BE2C (cell line): ENCODE data around the gene TMEM248.
A peak's percentile ranks its signal among the peaks of the same experiment; 100 is the strongest.

ENCODE experiments used
- DNase-seq: peaks from one replicate; pipeline ENCODE4 v3.0.0-alpha.2; 2020
- H3K27me3 ChIP-seq: fragments of 250-450 bp; sonication (Bioruptor Pico); 2 replicates; pipeline ENCODE4 v1.5.1; 2020; ENCODE audit warnings: mild to moderate bottlenecking
- H3K36me3 ChIP-seq: fragments of 250-450 bp; sonication (Bioruptor Pico); 2 replicates; pipeline ENCODE4 v1.5.1; 2020; ENCODE audit warnings: mild to moderate bottlenecking
- H3K4me1 ChIP-seq: fragments of 250-450 bp; sonication (Bioruptor Pico); 2 replicates; pipeline ENCODE4 v1.5.1; 2020
- H3K4me3 ChIP-seq: 2 replicates; pipeline ENCODE4 v1.5.1; 2011; ENCODE audit warnings: low read depth, low read length
- H3K9me3 ChIP-seq: fragments of 250-450 bp; sonication (Bioruptor Pico); 2 replicates; pipeline ENCODE4 v1.5.1; 2020
- CTCF ChIP-seq: IDR thresholded peaks from 2 replicates; pipeline ENCODE4 v1.5.1; 2012; ENCODE audit warnings: mild to moderate bottlenecking, low read depth, low read length

The TMEM248 gene

GRCh38 chr7:66946545-66946944, 25.5 kb downstream of the TMEM248 start:
- Histone ChIP-seq H3K4me3 (no peak overlapping the region), H3K9me3 (no peaks in the 10 kb centered on the region), H3K4me1 (no peaks in the 10 kb centered on the region), H3K36me3 (peaks cover 59% of the 10 kb centered on the region), H3K27me3 (no peaks in the 10 kb centered on the region)
- no peak for DNase-seq
- TF ChIP-seq CTCF = no peak

DNA sequence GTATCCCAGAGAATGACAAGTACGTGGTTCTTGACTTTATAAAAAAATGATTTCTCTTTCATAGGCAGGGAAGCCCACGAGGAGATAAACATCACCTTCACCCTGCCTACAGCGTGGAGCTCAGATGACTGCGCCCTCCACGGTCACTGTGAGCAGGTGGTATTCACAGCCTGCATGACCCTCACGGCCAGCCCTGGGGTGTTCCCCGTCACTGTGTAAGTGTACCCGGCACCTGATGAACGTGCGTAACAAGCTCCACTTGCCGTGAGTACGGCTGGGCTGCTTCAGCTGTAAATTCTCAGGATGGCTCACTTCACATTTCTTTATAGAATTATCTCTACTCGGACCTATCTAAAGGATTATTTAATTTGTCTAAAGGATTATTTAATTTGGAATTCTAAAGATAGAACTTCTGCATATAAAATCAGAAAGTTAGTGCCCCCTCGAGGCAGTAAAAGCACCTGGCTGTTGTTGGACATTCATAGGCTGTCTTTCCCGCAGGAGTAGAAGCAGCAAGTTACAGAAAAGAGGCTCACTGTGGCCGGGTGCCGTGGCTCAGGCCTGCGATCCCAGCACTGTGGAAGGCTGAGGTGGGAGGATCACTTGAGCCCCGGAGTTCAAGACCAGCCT, 27.6 kb downstream of the TMEM248 start:
- DNase-seq = no peak
- TF ChIP-seq CTCF = peak; percentile 39; the same call in 1 of the 2 replicates
- Histone ChIP-seq H3K4me3 (no peak overlapping the region), H3K27me3 (no peaks in the 10 kb centered on the region), H3K36me3 (peaks cover 67% of the 10 kb centered on the region), H3K4me1 (no peaks in the 10 kb centered on the region), H3K9me3 (no peaks in the 10 kb centered on the region)

- Histone ChIP-seq H3K27me3 (no peaks in the 10 kb centered on the region), H3K36me3 (peaks cover 64% of the 10 kb centered on the region), H3K4me3 (no peak overlapping the region), H3K4me1 (no peaks in the 10 kb centered on the region), H3K9me3 (no peaks in the 10 kb centered on the region)
- TF ChIP-seq CTCF = no peak
- DNase-seq = no peak
Observed at GRCh38 chr7:66950311-66950710, 29.3 kb downstream of the TMEM248 start.

GRCh38 chr7:66950763-66951162, 29.7 kb downstream of the TMEM248 start:
- no peak for DNase-seq
- Histone ChIP-seq H3K4me3 (no peak overlapping the region), H3K4me1 (no peaks in the 10 kb centered on the region), H3K27me3 (no peaks in the 10 kb centered on the region), H3K36me3 (peaks cover 65% of the 10 kb centered on the region), H3K9me3 (no peaks in the 10 kb centered on the region)
- no peak for TF ChIP-seq CTCF

DNA sequence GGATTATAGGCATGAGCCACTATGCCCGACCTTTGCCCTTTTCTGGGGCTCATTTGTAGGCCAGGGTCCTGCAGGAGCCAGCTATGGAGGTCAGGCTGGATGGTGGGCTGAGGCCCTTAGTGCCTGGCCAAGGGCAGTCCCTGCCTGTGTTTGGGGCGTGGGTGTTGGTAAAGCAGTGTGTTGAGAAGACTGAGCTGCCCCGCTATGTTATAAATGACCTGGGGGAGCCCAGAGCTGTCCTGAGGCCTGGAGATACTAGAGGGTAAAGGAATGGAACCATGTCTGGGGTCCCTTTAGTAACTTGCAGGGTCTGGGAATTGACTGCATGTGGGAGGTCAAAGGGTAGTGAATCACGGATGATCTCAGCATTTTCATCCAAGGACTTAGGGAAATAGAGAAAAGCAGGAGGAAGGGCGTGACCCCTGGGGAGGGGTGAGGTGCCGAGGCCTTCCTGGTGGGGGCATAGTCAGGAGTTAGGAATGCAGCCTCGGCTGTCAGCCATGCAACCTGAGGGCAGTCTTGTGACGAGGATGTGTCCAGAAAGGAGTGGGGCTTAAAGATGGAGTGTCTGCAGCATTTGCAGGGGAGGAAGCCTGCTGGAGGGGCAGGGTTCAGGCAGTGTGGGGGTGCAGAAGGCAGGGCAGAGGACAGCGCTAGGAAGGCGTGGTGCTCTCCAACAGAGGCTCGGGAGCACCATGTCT, 31.5 kb downstream of the TMEM248 start:
- Histone ChIP-seq H3K27me3 (no peaks in the 10 kb centered on the region), H3K36me3 (peaks cover 64% of the 10 kb centered on the region), H3K4me3 (no peak overlapping the region), H3K4me1 (no peaks in the 10 kb centered on the region), H3K9me3 (no peaks in the 10 kb centered on the region)
- no peak for DNase-seq
- no peak for TF ChIP-seq CTCF

GRCh38 chr7:66953044-66953427, 32.0 kb downstream of the TMEM248 start:
- no peaks in the 10 kb centered on the region for H3K27me3 ChIP-seq

More at GRCh38 chr7:66953044-66953427, 32.0 kb downstream of the TMEM248 start:
- H3K9me3 ChIP-seq = no peaks in the 10 kb centered on the region
- TF ChIP-seq CTCF = no peak
- H3K36me3 ChIP-seq = peaks cover 66% of the 10 kb centered on the region
- no peaks in the 10 kb centered on the region for H3K4me1 ChIP-seq
- DNase-seq = no peak
- no peak overlapping the region for H3K4me3 ChIP-seq
